Activated T-cell treated with anti-CD3 and anti-CD28 coated beads for 48 hours (primary cell): ENCODE results near the gene GAB2.

Experiments
- DNase-seq: peaks from one replicate; pipeline ENCODE4 v3.0.0-alpha.2; 2020; ENCODE audit warnings: low read depth

GAB2 gene

GRCh38 chr11:78400116-78400515 is 17.5 kb downstream of the GAB2 start:
- DNase-seq = no peak

- no peak for DNase-seq
Measured at GRCh38 chr11:78399136-78399535, 18.5 kb downstream of the GAB2 start.

- no peak for DNase-seq
Measured at GRCh38 chr11:78398715-78399114, 18.9 kb downstream of the GAB2 start.

- DNase-seq = no peak
Measured at GRCh38 chr11:78397398-78397797, 20.2 kb downstream of the GAB2 start.

- no peak for DNase-seq
Measured at GRCh38 chr11:78395597-78395996, 22.0 kb downstream of the GAB2 start.

- DNase-seq = no peak
Measured at GRCh38 chr11:78392854-78393253, 24.8 kb downstream of the GAB2 start.

GRCh38 chr11:78391424-78391823 is 26.2 kb downstream of the GAB2 start:
- no peak for DNase-seq

GRCh38 chr11:78390809-78391208 is 26.8 kb downstream of the GAB2 start:
- no peak for DNase-seq

- DNase-seq = no peak
Measured at GRCh38 chr11:78386215-78386941, 31.2 kb downstream of the GAB2 start.

GRCh38 chr11:78385205-78385604 is 32.4 kb downstream of the GAB2 start:
- DNase-seq = no peak

GRCh38 chr11:78384231-78384630 is 33.4 kb downstream of the GAB2 start:
- no peak for DNase-seq

- no peak for DNase-seq
Measured at GRCh38 chr11:78381865-78382264, 35.8 kb downstream of the GAB2 start.

- no peak for DNase-seq
Measured at GRCh38 chr11:78380615-78381051, 37.0 kb downstream of the GAB2 start.

GRCh38 chr11:78379039-78379670 is 38.5 kb downstream of the GAB2 start:
- no peak for DNase-seq

- no peak for DNase-seq
Measured at GRCh38 chr11:78377625-78378418, 39.8 kb downstream of the GAB2 start.

- DNase-seq = no peak
Measured at GRCh38 chr11:78376858-78377257, 40.8 kb downstream of the GAB2 start.

- no peak for DNase-seq
Measured at GRCh38 chr11:78374917-78375316, 42.7 kb downstream of the GAB2 start.

GRCh38 chr11:78373689-78374088 is 43.9 kb downstream of the GAB2 start:
- no peak for DNase-seq

GRCh38 chr11:78372114-78372768 is 45.4 kb downstream of the GAB2 start:
- DNase-seq = no peak

GRCh38 chr11:78371221-78371891 is 46.3 kb downstream of the GAB2 start:
- no peak for DNase-seq

- no peak for DNase-seq
Measured at GRCh38 chr11:78370406-78371172, 47.0 kb downstream of the GAB2 start.
